Activated T-helper 1 cell treated with anti-CD3 and anti-CD28 coated beads, Interleukin-12 subunit alpha, Interleukin-12 subunit beta, Interleukin-2, Interleukin-4 antibody, amounts not matched to agents 30 ng/mL and 10 ng/mL and 1 ng/mL, durations not matched to agents 14 hours and 24 hours and 36 hours (primary cell): Measurements from ENCODE around the gene ZNF627. TPM values are rescaled to one million over a fixed set of nuclear protein-coding genes. Genes with fewer than 3 reads are reported as not detected.
"Not testable (repeated sequence)": the region's sequence is repeated elsewhere in the genome, so short reads cannot be mapped to it uniquely, and the experiment has no call there.

Experiments used
- DNase-seq: peaks from one replicate; pipeline ENCODE4 v3.0.0; 2021; ENCODE audit warnings: low spot score
- H3K27ac Mint-ChIP-seq: one replicate; pipeline ENCODE4 v1.8.0; 2021; ENCODE audit warnings: mild to moderate bottlenecking, mixed read lengths
- H3K27me3 Mint-ChIP-seq: one replicate; pipeline ENCODE4 v1.8.0; 2022; ENCODE audit warnings: mild to moderate bottlenecking, moderate library complexity, mixed read lengths; ENCODE audit not compliant: insufficient read depth
- H3K36me3 Mint-ChIP-seq: one replicate; pipeline ENCODE4 v1.8.0; 2021; ENCODE audit warnings: low read depth, mixed read lengths
- H3K4me1 Mint-ChIP-seq: one replicate; pipeline ENCODE4 v1.8.0; 2021; ENCODE audit warnings: low read depth, mixed read lengths
- H3K4me3 Mint-ChIP-seq: one replicate; pipeline ENCODE4 v1.8.0; 2021; ENCODE audit warnings: mild to moderate bottlenecking, moderate library complexity, mixed read lengths
- H3K9me3 Mint-ChIP-seq: one replicate; pipeline ENCODE4 v1.8.0; 2021; ENCODE audit warnings: mixed read lengths
- intact Hi-C: fragments of 100-400 bp; cut with micrococcal nuclease; formaldehyde crosslinking; loops from one replicate; pipeline ENCODE4 v1.15.1; 2024
- total RNA-seq: library from RNA; stranded (reverse); gene quantifications from 2 replicates; pipeline ENCODE4 v1.2.3, GENCODE V29; 2022

The ZNF627 gene
- total RNA-seq, 1 donor from 2014 or later: 5.2 TPM

- no peak for DNase-seq
- intact Hi-C loops: no loop called here
- no peak overlapping the region for H3K4me3 Mint-ChIP-seq
- peaks cover 34% of the 10 kb centered on the region for H3K36me3 Mint-ChIP-seq
- no peaks in the 10 kb centered on the region for H3K27me3 Mint-ChIP-seq
- H3K9me3 Mint-ChIP-seq: peaks cover 34% of the 10 kb centered on the region
- H3K4me1 Mint-ChIP-seq: no peaks in the 10 kb centered on the region
- H3K27ac Mint-ChIP-seq: no peak overlapping the region
Observed at GRCh38 chr19:11612816-11613511, 15.7 kb downstream of the ZNF627 start.

GRCh38 chr19:11617180-11618062 lies 20.1 kb downstream of the ZNF627 start:
- no peak for DNase-seq
- Mint-ChIP-seq H3K9me3 (peaks cover 56% of the 10 kb centered on the region), H3K27ac (no peak overlapping the region), H3K36me3 (peaks cover 56% of the 10 kb centered on the region), H3K27me3 (no peaks in the 10 kb centered on the region), H3K4me3 (no peak overlapping the region), H3K4me1 (no peaks in the 10 kb centered on the region)
- intact Hi-C loops: no loop called here

GRCh38 chr19:11620553-11620952 lies 23.3 kb downstream of the ZNF627 start:
- Mint-ChIP-seq H3K9me3 (peaks cover 54% of the 10 kb centered on the region), H3K4me3 (no peak overlapping the region), H3K36me3 (peaks cover 45% of the 10 kb centered on the region), H3K27me3 (peaks cover 7% of the 10 kb centered on the region), H3K4me1 (no peaks in the 10 kb centered on the region), H3K27ac (no peak overlapping the region)
- DNase-seq: no peak
- intact Hi-C loops: no loop called here

GRCh38 chr19:11622401-11622800 lies 25.1 kb downstream of the ZNF627 start:
- H3K4me3 Mint-ChIP-seq, DNase-seq, H3K4me1 Mint-ChIP-seq, intact Hi-C loops, H3K27ac Mint-ChIP-seq: not testable (repeated sequence)
- H3K27me3 Mint-ChIP-seq: peaks cover 13% of the 10 kb centered on the region
- H3K9me3 Mint-ChIP-seq: peaks cover 46% of the 10 kb centered on the region
- H3K36me3 Mint-ChIP-seq: peaks cover 32% of the 10 kb centered on the region

GRCh38 chr19:11624069-11624463 lies 26.8 kb downstream of the ZNF627 start:
- intact Hi-C loops: no loop called here
- Mint-ChIP-seq H3K9me3 (peaks cover 36% of the 10 kb centered on the region), H3K36me3 (peaks cover 18% of the 10 kb centered on the region), H3K4me1 (no peaks in the 10 kb centered on the region), H3K27ac (no peak overlapping the region), H3K27me3 (peaks cover 13% of the 10 kb centered on the region), H3K4me3 (no peak overlapping the region)
- DNase-seq: no peak

GRCh38 chr19:11626252-11626651 lies 29.0 kb downstream of the ZNF627 start:
- Mint-ChIP-seq H3K27ac (no peak overlapping the region), H3K4me3 (no peak overlapping the region), H3K27me3 (peaks cover 13% of the 10 kb centered on the region), H3K9me3 (peaks cover 39% of the 10 kb centered on the region), H3K36me3 (peaks cover 3% of the 10 kb centered on the region), H3K4me1 (no peaks in the 10 kb centered on the region)
- intact Hi-C loops: no loop called here
- DNase-seq: no peak

- Mint-ChIP-seq H3K9me3 (peaks cover 45% of the 10 kb centered on the region), H3K4me1 (no peaks in the 10 kb centered on the region), H3K36me3 (peaks cover 1% of the 10 kb centered on the region), H3K27me3 (no peaks in the 10 kb centered on the region), H3K27ac (no peak overlapping the region), H3K4me3 (no peak overlapping the region)
- intact Hi-C loops: no loop called here
- DNase-seq: no peak
Observed at GRCh38 chr19:11633223-11633622, 35.9 kb downstream of the ZNF627 start.

- DNase-seq, intact Hi-C loops, H3K27ac Mint-ChIP-seq, H3K36me3 Mint-ChIP-seq, H3K4me3 Mint-ChIP-seq, H3K27me3 Mint-ChIP-seq, H3K4me1 Mint-ChIP-seq: not testable (repeated sequence)
- H3K9me3 Mint-ChIP-seq: peaks cover 40% of the 10 kb centered on the region
Observed at GRCh38 chr19:11634018-11634662, 36.9 kb downstream of the ZNF627 start.

GRCh38 chr19:11639245-11639601 lies 41.9 kb downstream of the ZNF627 start:
- Mint-ChIP-seq H3K4me3 (peak overlapping the region; percentile 77), H3K27me3 (no peaks in the 10 kb centered on the region), H3K9me3 (peaks cover 23% of the 10 kb centered on the region), H3K27ac (no peak overlapping the region), H3K4me1 (no peaks in the 10 kb centered on the region), H3K36me3 (peaks cover 3% of the 10 kb centered on the region)
- intact Hi-C loops: loop anchor here (1.0 kb wide), 3 partner anchors 42 to 258 kb away; partner anchors contain the start of genes ELOF1 and ZNF627
- no peak for DNase-seq

- Mint-ChIP-seq H3K27ac (no peak overlapping the region), H3K36me3 (peaks cover 3% of the 10 kb centered on the region), H3K27me3 (no peaks in the 10 kb centered on the region), H3K4me3 (peak overlapping the region; percentile 77), H3K4me1 (no peaks in the 10 kb centered on the region), H3K9me3 (peaks cover 22% of the 10 kb centered on the region)
- peak; percentile 78 for DNase-seq
- intact Hi-C loops: loop anchor here (1.0 kb wide), 3 partner anchors 43 to 259 kb away; partner anchors contain the start of genes ELOF1 and ZNF627
Observed at GRCh38 chr19:11639602-11640471, 42.6 kb downstream of the ZNF627 start.

- no peak overlapping the region for H3K4me3 Mint-ChIP-seq
- no peak overlapping the region for H3K27ac Mint-ChIP-seq
- peaks cover 22% of the 10 kb centered on the region for H3K9me3 Mint-ChIP-seq
- intact Hi-C loops: no loop called here
- H3K27me3 Mint-ChIP-seq: no peaks in the 10 kb centered on the region
- H3K36me3 Mint-ChIP-seq: peaks cover 3% of the 10 kb centered on the region
- no peaks in the 10 kb centered on the region for H3K4me1 Mint-ChIP-seq
- DNase-seq: no peak
Observed at GRCh38 chr19:11641244-11641643, 44.0 kb downstream of the ZNF627 start.

GRCh38 chr19:11642902-11643301 lies 45.6 kb downstream of the ZNF627 start:
- H3K36me3 Mint-ChIP-seq: peaks cover 5% of the 10 kb centered on the region
- no peak overlapping the region for H3K27ac Mint-ChIP-seq
- no peaks in the 10 kb centered on the region for H3K4me1 Mint-ChIP-seq
- H3K4me3 Mint-ChIP-seq: no peak overlapping the region
- H3K9me3 Mint-ChIP-seq: peaks cover 21% of the 10 kb centered on the region
- DNase-seq: no peak
- intact Hi-C loops: no loop called here
- no peaks in the 10 kb centered on the region for H3K27me3 Mint-ChIP-seq
